Mesendoderm (in vitro differentiated cells): ENCODE data around the gene IRAK2.

Experiments
- DNase-seq: peaks from one replicate; pipeline ENCODE4 v3.0.0; 2013
- H2AK5ac ChIP-seq: 2 replicates; pipeline ENCODE4 v1.6.1; 2013; ENCODE audit warnings: low read length, inconsistent platforms
- H2BK120ac ChIP-seq: 2 replicates; pipeline ENCODE4 v1.6.1; 2013; ENCODE audit warnings: low read depth, mild to moderate bottlenecking, low read length, moderate library complexity, mixed read lengths
- H2BK15ac ChIP-seq: replicated peaks from 2 replicates; pipeline ENCODE4 v1.6.1; 2013; ENCODE audit warnings: low read depth, mild to moderate bottlenecking, moderate library complexity
- H2BK5ac ChIP-seq: 2 replicates; pipeline ENCODE4 v1.6.1; 2013; ENCODE audit warnings: low read length, inconsistent platforms
- H3K18ac ChIP-seq: 2 replicates; pipeline ENCODE4 v1.6.1; 2013; ENCODE audit warnings: mild to moderate bottlenecking, low read length, mixed read lengths
- H3K23ac ChIP-seq: one replicate; pipeline ENCODE4 v1.6.1; 2013; ENCODE audit warnings: low read length
- H3K27ac ChIP-seq: 2 replicates; pipeline ENCODE4 v1.5.1; 2013; ENCODE audit warnings: low read depth, mild to moderate bottlenecking, inconsistent platforms, low read length, moderate library complexity
- H3K27me3 ChIP-seq: 2 replicates; pipeline ENCODE4 v1.6.1; 2013; ENCODE audit warnings: low read length, control low read depth, mild to moderate bottlenecking, inconsistent platforms; ENCODE audit not compliant: insufficient read depth, poor library complexity
- H3K36me3 ChIP-seq: 2 replicates; pipeline ENCODE4 v1.6.1; 2013; ENCODE audit warnings: low read length, inconsistent platforms; ENCODE audit not compliant: control insufficient read depth, insufficient read depth
- H3K4ac ChIP-seq: one replicate; pipeline ENCODE4 v1.6.1; 2013; ENCODE audit warnings: low read depth, mild to moderate bottlenecking, low read length, moderate library complexity
- H3K4me1 ChIP-seq: 2 replicates; pipeline ENCODE4 v1.6.1; 2013; ENCODE audit warnings: low read depth, low read length, inconsistent platforms; ENCODE audit not compliant: control insufficient read depth
- H3K4me2 ChIP-seq: 2 replicates; pipeline ENCODE4 v1.6.1; 2013; ENCODE audit warnings: low read length
- H3K4me3 ChIP-seq: 2 replicates; pipeline ENCODE4 v1.5.1; 2013; ENCODE audit warnings: mild to moderate bottlenecking, low read length
- H3K56ac ChIP-seq: one replicate; pipeline ENCODE4 v1.6.1; 2013; ENCODE audit warnings: low read length
- H3K79me1 ChIP-seq: 2 replicates; pipeline ENCODE4 v1.6.1; 2013; ENCODE audit warnings: low read length, inconsistent platforms
- H3K79me2 ChIP-seq: 2 replicates; pipeline ENCODE4 v1.6.1; 2013; ENCODE audit warnings: mild to moderate bottlenecking, low read length; ENCODE audit not compliant: control insufficient read depth, insufficient read depth
- H3K9ac ChIP-seq: 2 replicates; pipeline ENCODE4 v1.6.1; 2013; ENCODE audit warnings: low read length, inconsistent platforms
- H4K5ac ChIP-seq: one replicate; pipeline ENCODE4 v1.6.1; 2013; ENCODE audit warnings: low read length
- H4K8ac ChIP-seq: one replicate; pipeline ENCODE4 v1.6.1; 2013; ENCODE audit warnings: low read depth, mild to moderate bottlenecking, control low read depth, low read length, moderate library complexity
- WGBS: extraction: QIAGEN DNeasy Blood & Tissue Kit; methylation state at CpG from one replicate; pipeline ENCODE4 v1.1.7; 2013; ENCODE audit warnings: low lambda C conversion rate, missing lambda C conversion rate; ENCODE audit not compliant: insufficient coverage; ENCODE audit errors: extremely low coverage; 5-methylcytosine and 5-hydroxymethylcytosine counted together

IRAK2 gene

GRCh38 chr3:10215578-10216368, 51.1 kb downstream of the IRAK2 start:
- Histone ChIP-seq H3K56ac (no peak overlapping the region), H3K4ac (no peak overlapping the region), H3K4me3 (no peak overlapping the region), H3K4me2 (no peak overlapping the region), H3K27me3 (no peaks in the 10 kb centered on the region), H3K36me3 (no peaks in the 10 kb centered on the region), H3K9ac (no peak overlapping the region), H2AK5ac (no peak overlapping the region), H2BK120ac (no peak overlapping the region), H4K5ac (no peak overlapping the region), H3K23ac (no peak overlapping the region), H3K27ac (no peak overlapping the region), H2BK5ac (no peak overlapping the region), H3K79me1 (no peaks in the 10 kb centered on the region), H3K79me2 (no peaks in the 10 kb centered on the region), H3K18ac (no peak overlapping the region), H2BK15ac (no peak overlapping the region), H4K8ac (no peak overlapping the region), H3K4me1 (no peaks in the 10 kb centered on the region)
- WGBS, result no CpG with 5 or more reads among the region's 6 CpGs
- no peak for DNase-seq

GRCh38 chr3:10217359-10217758, 52.6 kb downstream of the IRAK2 start:
- Histone ChIP-seq H3K56ac (no peak overlapping the region), H3K79me1 (no peaks in the 10 kb centered on the region), H2BK120ac (no peak overlapping the region), H3K4ac (no peak overlapping the region), H2BK15ac (no peak overlapping the region), H3K23ac (no peak overlapping the region), H4K8ac (no peak overlapping the region), H2BK5ac (no peak overlapping the region), H3K4me2 (no peak overlapping the region), H3K4me3 (no peak overlapping the region), H3K27me3 (no peaks in the 10 kb centered on the region), H3K9ac (no peak overlapping the region), H2AK5ac (no peak overlapping the region), H3K79me2 (no peaks in the 10 kb centered on the region), H3K27ac (no peak overlapping the region), H4K5ac (no peak overlapping the region), H3K18ac (no peak overlapping the region), H3K36me3 (no peaks in the 10 kb centered on the region), H3K4me1 (no peaks in the 10 kb centered on the region)
- no peak for DNase-seq
- no CpG with 5 or more reads among the region's 3 CpGs for WGBS

GRCh38 chr3:10219737-10220136, 55.0 kb downstream of the IRAK2 start:
- no peak overlapping the region for H2BK120ac ChIP-seq
- H4K5ac ChIP-seq, result no peak overlapping the region
- H3K4ac ChIP-seq, result no peak overlapping the region
- H3K27me3 ChIP-seq, result no peaks in the 10 kb centered on the region
- H3K56ac ChIP-seq, result peak overlapping the region; percentile 15
- H3K23ac ChIP-seq, result no peak overlapping the region
- no peak overlapping the region for H3K4me3 ChIP-seq
- no peak overlapping the region for H2BK15ac ChIP-seq
- no peaks in the 10 kb centered on the region for H3K79me1 ChIP-seq
- H3K27ac ChIP-seq, result no peak overlapping the region
- H4K8ac ChIP-seq, result no peak overlapping the region
- H3K79me2 ChIP-seq, result no peaks in the 10 kb centered on the region
- no peak overlapping the region for H2BK5ac ChIP-seq
- H3K4me1 ChIP-seq, result no peaks in the 10 kb centered on the region
- H3K18ac ChIP-seq, result no peak overlapping the region
- H2AK5ac ChIP-seq, result no peak overlapping the region
- no peaks in the 10 kb centered on the region for H3K36me3 ChIP-seq
- no peak overlapping the region for H3K4me2 ChIP-seq
- no CpG with 5 or more reads among the region's 9 CpGs for WGBS
- DNase-seq, result no peak
- H3K9ac ChIP-seq, result no peak overlapping the region

- Histone ChIP-seq H2BK120ac (no peak overlapping the region), H3K27ac (no peak overlapping the region), H4K8ac (no peak overlapping the region), H3K23ac (no peak overlapping the region), H3K56ac (no peak overlapping the region), H2BK5ac (no peak overlapping the region), H4K5ac (no peak overlapping the region), H3K4ac (no peak overlapping the region), H3K9ac (no peak overlapping the region), H3K18ac (no peak overlapping the region), H3K4me1 (no peaks in the 10 kb centered on the region), H2AK5ac (no peak overlapping the region), H2BK15ac (no peak overlapping the region), H3K4me2 (no peak overlapping the region), H3K27me3 (no peaks in the 10 kb centered on the region), H3K79me1 (no peaks in the 10 kb centered on the region), H3K79me2 (no peaks in the 10 kb centered on the region), H3K4me3 (no peak overlapping the region), H3K36me3 (no peaks in the 10 kb centered on the region)
- no CpG with 5 or more reads among the region's 10 CpGs for WGBS
- DNase-seq, result no peak
Measured at GRCh38 chr3:10223676-10224639, 59.2 kb downstream of the IRAK2 start.

GRCh38 chr3:10224794-10225665, 60.3 kb downstream of the IRAK2 start:
- peak; percentile 85 for DNase-seq
- Histone ChIP-seq H3K4me1 (no peaks in the 10 kb centered on the region), H3K79me2 (no peaks in the 10 kb centered on the region), H3K36me3 (no peaks in the 10 kb centered on the region), H3K4me2 (no peak overlapping the region), H4K5ac (no peak overlapping the region), H3K23ac (no peak overlapping the region), H3K9ac (no peak overlapping the region), H2BK5ac (no peak overlapping the region), H3K18ac (no peak overlapping the region), H3K56ac (peak overlapping the region; percentile 1), H3K79me1 (no peaks in the 10 kb centered on the region), H3K4me3 (no peak overlapping the region), H3K27me3 (no peaks in the 10 kb centered on the region), H2BK120ac (no peak overlapping the region), H3K4ac (no peak overlapping the region), H3K27ac (no peak overlapping the region), H2BK15ac (no peak overlapping the region), H2AK5ac (no peak overlapping the region), H4K8ac (no peak overlapping the region)
- no CpG with 5 or more reads among the region's 4 CpGs for WGBS
